ENCODE measurements around the gene OXSR1. TPM values are rescaled to one million over a fixed set of nuclear protein-coding genes. Genes with fewer than 3 reads are reported as not detected.

OXSR1 gene
- total and polyA plus RNA-seq, 2 experiments from 2014 or later, result 16.0 to 41.1 TPM

DNA sequence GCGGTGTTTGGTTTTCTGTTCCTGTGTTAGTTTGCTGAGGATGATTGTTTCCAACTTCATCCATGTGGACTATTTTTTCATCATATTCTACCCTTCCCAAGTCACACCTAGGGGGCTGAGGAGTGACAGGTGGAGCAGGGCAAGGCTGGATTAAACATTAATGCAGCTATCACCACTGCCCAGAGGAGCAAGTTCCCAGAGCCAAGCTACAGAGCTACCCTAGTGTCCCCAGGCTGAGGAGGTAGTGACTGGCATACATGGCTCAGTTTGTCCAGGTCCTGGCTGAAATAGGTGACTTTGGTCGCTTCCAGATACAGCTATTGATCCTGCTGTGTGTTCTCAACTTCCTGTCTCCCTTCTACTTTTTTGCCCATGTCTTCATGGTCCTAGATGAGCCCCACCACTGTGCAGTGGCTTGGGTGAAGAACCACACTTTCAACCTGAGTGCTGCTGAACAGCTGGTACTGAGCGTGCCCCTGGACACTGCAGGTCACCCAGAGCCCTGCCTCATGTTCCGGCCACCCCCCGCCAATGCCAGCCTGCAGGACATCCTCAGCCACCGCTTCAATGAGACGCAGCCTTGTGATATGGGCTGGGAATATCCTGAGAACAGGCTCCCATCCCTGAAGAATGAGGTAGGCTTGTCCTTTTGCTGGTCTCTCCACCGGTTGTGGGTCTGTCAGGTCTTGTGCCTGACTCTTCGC is 100.4 kb downstream of the OXSR1 start, which contains the start of gene SLC22A13:
SLC22A13 (plus strand) TSS at position 209 of the 704 bp plus-strand sequence; CDS start at position 258, 49 bp downstream.
- Histone ChIP-seq H3K4me2 (no peak within 1 kb of the TSS), H3F3A (replicated peaks; ENCODE audit: low read depth) (no peaks in the 10 kb centered on the region), H3K4me3 (no peak within 1 kb of the TSS), H3K4me1 (ENCODE audit: insufficient read depth) (peaks cover 12% of the 10 kb centered on the region), H2AFZ (no peak within 1 kb of the TSS), H3K27ac (ENCODE audit: low read depth) (no peak within 1 kb of the TSS), H3K36me3 (ENCODE audit: insufficient read depth) (no peaks in the 10 kb centered on the region), H4K20me1 (replicated peaks; ENCODE audit: insufficient read depth) (no peaks in the 10 kb centered on the region; the same call in 1 of the 2 replicates), H3K79me2 (replicated peaks; ENCODE audit: insufficient read depth) (no peaks in the 10 kb centered on the region), H3K27me3 (ENCODE audit: insufficient read depth) (no peaks in the 10 kb centered on the region), H3K9me2 (ENCODE audit: insufficient read depth) (0 out of 2 replicates have a peak, but pooled peaks cover 6% of the 10 kb centered on the region)
- H3K4me1 Mint-ChIP-seq, result peaks cover 26% of the 10 kb centered on the region
- no peak within 1 kb of the TSS for H3K4me3 Mint-ChIP-seq
- TF ChIP-seq EZH2 (IDR thresholded peaks at IDR 0.05; ENCODE audit: low read depth, unreplicated experiment), result no peak
- TF ChIP-seq ZNF114 (CRISPR knock-in tag; IDR thresholded peaks at IDR 0.05), result no peak
- no peak for TF ChIP-seq ZNF331 (CRISPR knock-in tag; IDR thresholded peaks at IDR 0.05; ENCODE audit: low read depth)
- no peak for TF ChIP-seq STAT1 (IDR thresholded peaks at IDR 0.05; ENCODE audit: unreplicated experiment)
- no peak for TF ChIP-seq POLR2AphosphoS5 (IDR thresholded peaks at IDR 0.05; ENCODE audit: low read depth)
- TF ChIP-seq, protein P1, sequence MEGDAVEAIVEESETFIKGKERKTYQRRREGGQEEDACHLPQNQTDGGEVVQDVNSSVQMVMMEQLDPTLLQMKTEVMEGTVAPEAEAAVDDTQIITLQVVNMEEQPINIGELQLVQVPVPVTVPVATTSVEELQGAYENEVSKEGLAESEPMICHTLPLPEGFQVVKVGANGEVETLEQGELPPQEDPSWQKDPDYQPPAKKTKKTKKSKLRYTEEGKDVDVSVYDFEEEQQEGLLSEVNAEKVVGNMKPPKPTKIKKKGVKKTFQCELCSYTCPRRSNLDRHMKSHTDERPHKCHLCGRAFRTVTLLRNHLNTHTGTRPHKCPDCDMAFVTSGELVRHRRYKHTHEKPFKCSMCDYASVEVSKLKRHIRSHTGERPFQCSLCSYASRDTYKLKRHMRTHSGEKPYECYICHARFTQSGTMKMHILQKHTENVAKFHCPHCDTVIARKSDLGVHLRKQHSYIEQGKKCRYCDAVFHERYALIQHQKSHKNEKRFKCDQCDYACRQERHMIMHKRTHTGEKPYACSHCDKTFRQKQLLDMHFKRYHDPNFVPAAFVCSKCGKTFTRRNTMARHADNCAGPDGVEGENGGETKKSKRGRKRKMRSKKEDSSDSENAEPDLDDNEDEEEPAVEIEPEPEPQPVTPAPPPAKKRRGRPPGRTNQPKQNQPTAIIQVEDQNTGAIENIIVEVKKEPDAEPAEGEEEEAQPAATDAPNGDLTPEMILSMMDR (conservative IDR thresholded peaks at IDR 0.05; ENCODE audit: low read depth in 2 of 2), result no peak
- no peak for TF ChIP-seq NANOG (IDR thresholded peaks at IDR 0.05; ENCODE audit: borderline replicate concordance)
- TF ChIP-seq EZH2phosphoT487 (IDR thresholded peaks at IDR 0.05; ENCODE audit: unreplicated experiment), result no peak
- TF ChIP-seq CREB1 (CRISPR knock-in tag; IDR thresholded peaks at IDR 0.05; ENCODE audit: low read depth), result no peak
- TF ChIP-seq, protein P2, sequence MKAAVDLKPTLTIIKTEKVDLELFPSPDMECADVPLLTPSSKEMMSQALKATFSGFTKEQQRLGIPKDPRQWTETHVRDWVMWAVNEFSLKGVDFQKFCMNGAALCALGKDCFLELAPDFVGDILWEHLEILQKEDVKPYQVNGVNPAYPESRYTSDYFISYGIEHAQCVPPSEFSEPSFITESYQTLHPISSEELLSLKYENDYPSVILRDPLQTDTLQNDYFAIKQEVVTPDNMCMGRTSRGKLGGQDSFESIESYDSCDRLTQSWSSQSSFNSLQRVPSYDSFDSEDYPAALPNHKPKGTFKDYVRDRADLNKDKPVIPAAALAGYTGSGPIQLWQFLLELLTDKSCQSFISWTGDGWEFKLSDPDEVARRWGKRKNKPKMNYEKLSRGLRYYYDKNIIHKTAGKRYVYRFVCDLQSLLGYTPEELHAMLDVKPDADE (IDR thresholded peaks at IDR 0.05), result no peak
- TF ChIP-seq, protein P3, sequence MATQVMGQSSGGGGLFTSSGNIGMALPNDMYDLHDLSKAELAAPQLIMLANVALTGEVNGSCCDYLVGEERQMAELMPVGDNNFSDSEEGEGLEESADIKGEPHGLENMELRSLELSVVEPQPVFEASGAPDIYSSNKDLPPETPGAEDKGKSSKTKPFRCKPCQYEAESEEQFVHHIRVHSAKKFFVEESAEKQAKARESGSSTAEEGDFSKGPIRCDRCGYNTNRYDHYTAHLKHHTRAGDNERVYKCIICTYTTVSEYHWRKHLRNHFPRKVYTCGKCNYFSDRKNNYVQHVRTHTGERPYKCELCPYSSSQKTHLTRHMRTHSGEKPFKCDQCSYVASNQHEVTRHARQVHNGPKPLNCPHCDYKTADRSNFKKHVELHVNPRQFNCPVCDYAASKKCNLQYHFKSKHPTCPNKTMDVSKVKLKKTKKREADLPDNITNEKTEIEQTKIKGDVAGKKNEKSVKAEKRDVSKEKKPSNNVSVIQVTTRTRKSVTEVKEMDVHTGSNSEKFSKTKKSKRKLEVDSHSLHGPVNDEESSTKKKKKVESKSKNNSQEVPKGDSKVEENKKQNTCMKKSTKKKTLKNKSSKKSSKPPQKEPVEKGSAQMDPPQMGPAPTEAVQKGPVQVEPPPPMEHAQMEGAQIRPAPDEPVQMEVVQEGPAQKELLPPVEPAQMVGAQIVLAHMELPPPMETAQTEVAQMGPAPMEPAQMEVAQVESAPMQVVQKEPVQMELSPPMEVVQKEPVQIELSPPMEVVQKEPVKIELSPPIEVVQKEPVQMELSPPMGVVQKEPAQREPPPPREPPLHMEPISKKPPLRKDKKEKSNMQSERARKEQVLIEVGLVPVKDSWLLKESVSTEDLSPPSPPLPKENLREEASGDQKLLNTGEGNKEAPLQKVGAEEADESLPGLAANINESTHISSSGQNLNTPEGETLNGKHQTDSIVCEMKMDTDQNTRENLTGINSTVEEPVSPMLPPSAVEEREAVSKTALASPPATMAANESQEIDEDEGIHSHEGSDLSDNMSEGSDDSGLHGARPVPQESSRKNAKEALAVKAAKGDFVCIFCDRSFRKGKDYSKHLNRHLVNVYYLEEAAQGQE (IDR thresholded peaks at IDR 0.05; ENCODE audit: unreplicated experiment), result no peak
- TF ChIP-seq JUNB (IDR thresholded peaks at IDR 0.05; ENCODE audit: unreplicated experiment), result no peak
- TF ChIP-seq, protein P4, sequence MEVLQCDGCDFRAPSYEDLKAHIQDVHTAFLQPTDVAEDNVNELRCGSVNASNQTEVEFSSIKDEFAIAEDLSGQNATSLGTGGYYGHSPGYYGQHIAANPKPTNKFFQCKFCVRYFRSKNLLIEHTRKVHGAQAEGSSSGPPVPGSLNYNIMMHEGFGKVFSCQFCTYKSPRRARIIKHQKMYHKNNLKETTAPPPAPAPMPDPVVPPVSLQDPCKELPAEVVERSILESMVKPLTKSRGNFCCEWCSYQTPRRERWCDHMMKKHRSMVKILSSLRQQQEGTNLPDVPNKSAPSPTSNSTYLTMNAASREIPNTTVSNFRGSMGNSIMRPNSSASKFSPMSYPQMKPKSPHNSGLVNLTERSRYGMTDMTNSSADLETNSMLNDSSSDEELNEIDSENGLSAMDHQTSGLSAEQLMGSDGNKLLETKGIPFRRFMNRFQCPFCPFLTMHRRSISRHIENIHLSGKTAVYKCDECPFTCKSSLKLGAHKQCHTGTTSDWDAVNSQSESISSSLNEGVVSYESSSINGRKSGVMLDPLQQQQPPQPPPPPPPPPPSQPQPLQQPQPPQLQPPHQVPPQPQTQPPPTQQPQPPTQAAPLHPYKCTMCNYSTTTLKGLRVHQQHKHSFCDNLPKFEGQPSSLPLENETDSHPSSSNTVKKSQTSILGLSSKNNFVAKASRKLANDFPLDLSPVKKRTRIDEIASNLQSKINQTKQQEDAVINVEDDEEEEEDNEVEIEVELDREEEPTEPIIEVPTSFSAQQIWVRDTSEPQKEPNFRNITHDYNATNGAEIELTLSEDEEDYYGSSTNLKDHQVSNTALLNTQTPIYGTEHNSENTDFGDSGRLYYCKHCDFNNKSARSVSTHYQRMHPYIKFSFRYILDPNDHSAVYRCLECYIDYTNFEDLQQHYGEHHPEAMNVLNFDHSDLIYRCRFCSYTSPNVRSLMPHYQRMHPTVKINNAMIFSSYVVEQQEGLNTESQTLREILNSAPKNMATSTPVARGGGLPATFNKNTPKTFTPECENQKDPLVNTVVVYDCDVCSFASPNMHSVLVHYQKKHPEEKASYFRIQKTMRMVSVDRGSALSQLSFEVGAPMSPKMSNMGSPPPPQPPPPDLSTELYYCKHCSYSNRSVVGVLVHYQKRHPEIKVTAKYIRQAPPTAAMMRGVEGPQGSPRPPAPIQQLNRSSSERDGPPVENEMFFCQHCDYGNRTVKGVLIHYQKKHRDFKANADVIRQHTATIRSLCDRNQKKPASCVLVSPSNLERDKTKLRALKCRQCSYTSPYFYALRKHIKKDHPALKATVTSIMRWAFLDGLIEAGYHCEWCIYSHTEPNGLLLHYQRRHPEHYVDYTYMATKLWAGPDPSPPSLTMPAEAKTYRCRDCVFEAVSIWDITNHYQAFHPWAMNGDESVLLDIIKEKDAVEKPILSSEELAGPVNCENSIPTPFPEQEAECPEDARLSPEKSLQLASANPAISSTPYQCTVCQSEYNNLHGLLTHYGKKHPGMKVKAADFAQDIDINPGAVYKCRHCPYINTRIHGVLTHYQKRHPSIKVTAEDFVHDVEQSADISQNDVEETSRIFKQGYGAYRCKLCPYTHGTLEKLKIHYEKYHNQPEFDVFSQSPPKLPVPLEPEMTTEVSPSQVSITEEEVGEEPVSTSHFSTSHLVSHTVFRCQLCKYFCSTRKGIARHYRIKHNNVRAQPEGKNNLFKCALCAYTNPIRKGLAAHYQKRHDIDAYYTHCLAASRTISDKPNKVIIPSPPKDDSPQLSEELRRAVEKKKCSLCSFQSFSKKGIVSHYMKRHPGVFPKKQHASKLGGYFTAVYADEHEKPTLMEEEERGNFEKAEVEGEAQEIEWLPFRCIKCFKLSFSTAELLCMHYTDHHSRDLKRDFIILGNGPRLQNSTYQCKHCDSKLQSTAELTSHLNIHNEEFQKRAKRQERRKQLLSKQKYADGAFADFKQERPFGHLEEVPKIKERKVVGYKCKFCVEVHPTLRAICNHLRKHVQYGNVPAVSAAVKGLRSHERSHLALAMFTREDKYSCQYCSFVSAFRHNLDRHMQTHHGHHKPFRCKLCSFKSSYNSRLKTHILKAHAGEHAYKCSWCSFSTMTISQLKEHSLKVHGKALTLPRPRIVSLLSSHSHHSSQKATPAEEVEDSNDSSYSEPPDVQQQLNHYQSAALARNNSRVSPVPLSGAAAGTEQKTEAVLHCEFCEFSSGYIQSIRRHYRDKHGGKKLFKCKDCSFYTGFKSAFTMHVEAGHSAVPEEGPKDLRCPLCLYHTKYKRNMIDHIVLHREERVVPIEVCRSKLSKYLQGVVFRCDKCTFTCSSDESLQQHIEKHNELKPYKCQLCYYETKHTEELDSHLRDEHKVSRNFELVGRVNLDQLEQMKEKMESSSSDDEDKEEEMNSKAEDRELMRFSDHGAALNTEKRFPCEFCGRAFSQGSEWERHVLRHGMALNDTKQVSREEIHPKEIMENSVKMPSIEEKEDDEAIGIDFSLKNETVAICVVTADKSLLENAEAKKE (CRISPR knock-in tag; IDR thresholded peaks at IDR 0.05), result no peak
- ATAC-seq (no peak), DNase-seq (ENCODE audit: low spot score) (no peak)
- H3K27ac Mint-ChIP-seq, result no peak within 1 kb of the TSS; the same call in 1 of the 2 replicates
- H3K27me3 Mint-ChIP-seq (ENCODE audit: insufficient read depth, low read depth, poor library complexity), result peaks cover 5% of the 10 kb centered on the region
- H3K9me3 Mint-ChIP-seq, result no peaks in the 10 kb centered on the region
- H3K36me3 Mint-ChIP-seq (ENCODE audit: low read depth), result peaks cover 4% of the 10 kb centered on the region
